ENCODE results near the gene KIAA1328.
"Not testable (repeated sequence)": the region's sequence is repeated elsewhere in the genome, so short reads cannot be mapped to it uniquely, and the experiment has no call there.

Gene KIAA1328

DNA sequence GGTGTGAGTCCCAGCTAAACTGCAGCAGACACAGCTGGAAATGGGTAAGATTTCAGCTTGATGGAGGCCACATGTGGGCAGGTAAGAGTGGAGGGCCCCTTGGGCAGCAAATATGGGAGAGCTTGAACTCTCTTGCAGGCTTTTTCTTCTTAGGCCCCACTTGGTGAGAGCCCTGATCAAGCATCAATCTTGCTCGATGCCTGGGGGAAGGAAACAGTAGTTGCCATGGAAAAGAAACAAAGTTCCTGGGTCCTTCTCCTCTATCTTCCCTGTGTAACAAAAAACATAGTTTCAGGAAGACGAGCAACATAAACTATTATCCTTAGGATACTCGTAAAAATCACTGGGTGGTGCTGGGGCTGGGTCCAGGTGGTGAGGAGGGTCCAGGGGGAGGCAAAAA lies 42.9 kb downstream of the KIAA1328 start:
- no peak overlapping the region for H3K27ac ChIP-seq (ENCODE audit: low read depth in 2 of 2, low read length in 2 of 2)
- no peak overlapping the region for H3K9ac ChIP-seq (ENCODE audit: low read depth in 1 of 2, low read length in 2 of 2)
- H3K36me3 ChIP-seq (ENCODE audit: control insufficient read depth in 2 of 2, insufficient read depth in 2 of 2, low read length in 2 of 2), result no peaks in the 10 kb centered on the region
- H3K4me1 ChIP-seq (ENCODE audit: control insufficient read depth in 2 of 2, insufficient read depth in 2 of 2, low read length in 2 of 2), result no peaks in the 10 kb centered on the region
- no peak overlapping the region for H3K4me3 ChIP-seq (ENCODE audit: low read length in 2 of 2)
- H3K9me3 ChIP-seq (ENCODE audit: control insufficient read depth in 2 of 2, low read length in 2 of 2), result no peaks in the 10 kb centered on the region
- no peaks in the 10 kb centered on the region for H3K27me3 ChIP-seq (ENCODE audit: control insufficient read depth in 2 of 2, insufficient read depth in 2 of 2, low read length in 2 of 2)

DNA sequence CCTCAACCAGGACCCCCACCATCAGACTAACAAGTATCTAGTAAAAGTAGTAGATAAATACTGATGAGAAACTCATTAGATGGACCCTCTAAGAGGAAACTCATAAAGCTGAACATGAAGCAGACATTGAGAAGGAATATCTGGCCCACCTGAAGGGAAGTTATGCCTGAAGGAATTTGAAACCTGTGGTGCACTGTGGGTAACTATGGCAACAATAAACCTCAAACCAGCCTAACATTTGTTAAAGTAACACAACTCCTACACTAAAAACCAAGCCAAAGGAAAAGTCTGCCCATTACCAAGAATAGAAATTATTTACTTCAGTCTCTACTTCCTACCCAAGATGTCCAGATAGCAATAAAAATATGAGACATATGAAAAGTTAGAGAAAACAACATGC lies 43.4 kb downstream of the KIAA1328 start:
- H3K4me3 ChIP-seq (ENCODE audit: low read length in 2 of 2), result no peak overlapping the region

DNA sequence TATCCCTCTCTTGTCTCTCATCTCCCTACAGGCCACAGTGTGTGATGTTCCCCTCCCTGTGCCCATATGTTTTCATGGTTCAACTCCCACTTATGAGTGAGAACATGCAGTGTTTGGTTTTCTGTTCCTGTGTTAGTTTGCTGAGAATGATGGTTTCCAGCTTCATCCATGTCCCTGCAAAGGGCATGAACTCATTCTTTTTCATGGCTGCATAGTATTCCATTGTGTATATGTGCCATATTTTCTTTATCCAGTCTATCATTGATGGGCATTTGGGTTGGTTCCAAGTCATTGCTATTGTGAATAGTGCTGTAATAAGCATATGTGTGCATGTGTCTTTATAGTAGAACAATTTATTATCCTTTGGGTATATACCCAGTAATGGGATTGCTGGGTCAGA lies 44.9 kb downstream of the KIAA1328 start:
- H3K36me3 ChIP-seq (ENCODE audit: control insufficient read depth in 2 of 2, insufficient read depth in 2 of 2, low read length in 2 of 2); H3K9ac ChIP-seq (ENCODE audit: low read depth in 1 of 2, low read length in 2 of 2); H3K27me3 ChIP-seq (ENCODE audit: control insufficient read depth in 2 of 2, insufficient read depth in 2 of 2, low read length in 2 of 2); H3K4me3 ChIP-seq (ENCODE audit: low read length in 2 of 2); H3K4me1 ChIP-seq (ENCODE audit: control insufficient read depth in 2 of 2, insufficient read depth in 2 of 2, low read length in 2 of 2); H3K27ac ChIP-seq (ENCODE audit: low read depth in 2 of 2, low read length in 2 of 2); H3K9me3 ChIP-seq (ENCODE audit: control insufficient read depth in 2 of 2, low read length in 2 of 2): not testable (repeated sequence)

More for the DNA sequence above, 43.4 kb downstream of the KIAA1328 start:
- Histone ChIP-seq H3K9ac (ENCODE audit: low read depth in 1 of 2, low read length in 2 of 2) (no peak overlapping the region), H3K27ac (ENCODE audit: low read depth in 2 of 2, low read length in 2 of 2) (no peak overlapping the region), H3K4me1 (ENCODE audit: control insufficient read depth in 2 of 2, insufficient read depth in 2 of 2, low read length in 2 of 2) (no peaks in the 10 kb centered on the region), H3K36me3 (ENCODE audit: control insufficient read depth in 2 of 2, insufficient read depth in 2 of 2, low read length in 2 of 2) (no peaks in the 10 kb centered on the region), H3K27me3 (ENCODE audit: control insufficient read depth in 2 of 2, insufficient read depth in 2 of 2, low read length in 2 of 2) (no peaks in the 10 kb centered on the region), H3K9me3 (ENCODE audit: control insufficient read depth in 2 of 2, low read length in 2 of 2) (no peaks in the 10 kb centered on the region)

DNA sequence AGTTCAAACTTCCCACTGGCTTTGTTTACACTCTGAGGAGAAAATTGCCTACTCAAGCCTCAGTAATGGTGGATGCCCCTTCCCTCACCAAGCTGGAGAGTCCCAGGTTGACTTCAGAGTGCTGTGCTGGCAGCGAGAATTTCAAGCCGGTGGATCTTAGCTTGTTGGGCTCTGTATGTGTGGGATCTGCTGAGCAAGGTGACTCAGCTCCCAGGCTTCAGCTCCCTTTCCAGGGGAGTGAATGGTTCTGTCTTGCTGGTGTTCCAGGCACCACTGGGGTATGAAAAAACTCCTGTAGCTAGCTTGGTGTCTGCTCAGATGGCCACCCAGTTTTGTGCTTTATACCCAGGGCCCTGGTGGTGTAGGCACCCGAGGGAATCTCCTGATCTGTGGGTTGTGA lies 50.9 kb downstream of the KIAA1328 start:
- not testable (repeated sequence) for H3K36me3 ChIP-seq (ENCODE audit: control insufficient read depth in 2 of 2, insufficient read depth in 2 of 2, low read length in 2 of 2); H3K27me3 ChIP-seq (ENCODE audit: control insufficient read depth in 2 of 2, insufficient read depth in 2 of 2, low read length in 2 of 2); H3K27ac ChIP-seq (ENCODE audit: low read depth in 2 of 2, low read length in 2 of 2); H3K4me1 ChIP-seq (ENCODE audit: control insufficient read depth in 2 of 2, insufficient read depth in 2 of 2, low read length in 2 of 2); H3K4me3 ChIP-seq (ENCODE audit: low read length in 2 of 2); H3K9me3 ChIP-seq (ENCODE audit: control insufficient read depth in 2 of 2, low read length in 2 of 2); H3K9ac ChIP-seq (ENCODE audit: low read depth in 1 of 2, low read length in 2 of 2)

DNA sequence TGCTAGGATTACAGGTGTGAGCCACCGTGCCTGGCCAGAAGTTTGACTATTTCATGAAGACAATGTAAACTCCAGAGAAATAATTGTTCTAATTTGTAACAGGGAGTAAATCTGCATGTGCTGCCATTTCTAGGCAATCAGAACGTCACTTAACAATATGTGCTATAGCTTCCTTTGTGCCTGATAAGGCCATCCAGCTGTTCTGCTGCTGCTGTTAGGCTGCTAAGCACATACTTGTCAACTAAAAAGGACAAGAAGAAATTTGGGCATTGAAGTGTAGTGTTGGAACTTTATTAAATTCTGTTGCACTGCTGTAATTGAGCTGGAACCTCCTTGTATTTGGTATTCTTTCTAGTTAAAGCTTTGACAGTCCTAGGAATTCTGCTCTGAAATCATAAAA lies 57.1 kb downstream of the KIAA1328 start:
- no peak overlapping the region for H3K9ac ChIP-seq (ENCODE audit: low read depth in 1 of 2, low read length in 2 of 2)
- H3K27ac ChIP-seq (ENCODE audit: low read depth in 2 of 2, low read length in 2 of 2), result no peak overlapping the region
- H3K4me3 ChIP-seq (ENCODE audit: low read length in 2 of 2), result no peak overlapping the region
- no peaks in the 10 kb centered on the region for H3K4me1 ChIP-seq (ENCODE audit: control insufficient read depth in 2 of 2, insufficient read depth in 2 of 2, low read length in 2 of 2)
- H3K36me3 ChIP-seq (ENCODE audit: control insufficient read depth in 2 of 2, insufficient read depth in 2 of 2, low read length in 2 of 2), result no peaks in the 10 kb centered on the region
- H3K9me3 ChIP-seq (ENCODE audit: control insufficient read depth in 2 of 2, low read length in 2 of 2), result no peaks in the 10 kb centered on the region
- no peaks in the 10 kb centered on the region for H3K27me3 ChIP-seq (ENCODE audit: control insufficient read depth in 2 of 2, insufficient read depth in 2 of 2, low read length in 2 of 2)

DNA sequence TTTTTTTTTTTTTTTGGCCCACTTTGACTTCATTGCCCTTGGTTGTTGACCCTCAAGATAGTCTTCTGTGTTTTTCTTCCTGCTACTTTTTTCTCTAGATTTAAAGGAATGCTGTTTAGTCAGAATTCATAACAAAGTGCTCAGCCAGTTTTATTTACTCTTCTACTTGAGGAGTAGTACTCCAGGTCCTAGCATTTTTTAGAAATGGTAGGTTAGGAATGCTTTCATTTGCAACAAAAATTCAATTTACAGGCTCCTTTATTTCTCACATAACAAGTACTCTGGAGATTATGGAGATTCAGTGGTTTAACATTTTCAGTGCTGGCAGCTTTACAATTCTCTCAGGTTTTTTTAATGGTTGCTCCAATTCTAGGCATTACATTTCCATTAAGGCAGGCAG lies 58.2 kb downstream of the KIAA1328 start:
- Histone ChIP-seq H3K36me3 (ENCODE audit: control insufficient read depth in 2 of 2, insufficient read depth in 2 of 2, low read length in 2 of 2) (no peaks in the 10 kb centered on the region), H3K27ac (ENCODE audit: low read depth in 2 of 2, low read length in 2 of 2) (no peak overlapping the region), H3K4me3 (ENCODE audit: low read length in 2 of 2) (no peak overlapping the region), H3K4me1 (ENCODE audit: control insufficient read depth in 2 of 2, insufficient read depth in 2 of 2, low read length in 2 of 2) (no peaks in the 10 kb centered on the region), H3K9me3 (ENCODE audit: control insufficient read depth in 2 of 2, low read length in 2 of 2) (no peaks in the 10 kb centered on the region), H3K27me3 (ENCODE audit: control insufficient read depth in 2 of 2, insufficient read depth in 2 of 2, low read length in 2 of 2) (no peaks in the 10 kb centered on the region), H3K9ac (ENCODE audit: low read depth in 1 of 2, low read length in 2 of 2) (no peak overlapping the region)

DNA sequence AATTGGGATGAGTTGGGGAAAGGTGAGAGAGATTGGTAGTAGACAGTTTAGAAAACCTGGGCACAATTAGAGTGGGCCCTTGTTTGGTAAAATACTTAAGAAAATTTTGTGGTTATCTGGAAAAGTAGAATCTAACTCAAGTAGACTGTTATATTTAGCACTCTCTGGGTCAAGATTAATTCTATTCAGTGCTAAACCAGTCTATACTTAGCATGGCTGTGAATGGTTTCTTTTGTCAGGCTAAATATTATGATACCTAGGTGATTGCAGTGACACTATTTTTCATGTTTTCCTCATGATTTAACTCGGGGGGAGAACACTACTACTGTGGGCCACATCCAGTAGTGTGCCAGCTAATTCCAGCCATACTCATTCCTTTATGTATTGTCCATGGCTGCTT lies 58.9 kb downstream of the KIAA1328 start:
- Histone ChIP-seq H3K27ac (ENCODE audit: low read depth in 2 of 2, low read length in 2 of 2) (no peak overlapping the region), H3K9me3 (ENCODE audit: control insufficient read depth in 2 of 2, low read length in 2 of 2) (no peaks in the 10 kb centered on the region)

DNA sequence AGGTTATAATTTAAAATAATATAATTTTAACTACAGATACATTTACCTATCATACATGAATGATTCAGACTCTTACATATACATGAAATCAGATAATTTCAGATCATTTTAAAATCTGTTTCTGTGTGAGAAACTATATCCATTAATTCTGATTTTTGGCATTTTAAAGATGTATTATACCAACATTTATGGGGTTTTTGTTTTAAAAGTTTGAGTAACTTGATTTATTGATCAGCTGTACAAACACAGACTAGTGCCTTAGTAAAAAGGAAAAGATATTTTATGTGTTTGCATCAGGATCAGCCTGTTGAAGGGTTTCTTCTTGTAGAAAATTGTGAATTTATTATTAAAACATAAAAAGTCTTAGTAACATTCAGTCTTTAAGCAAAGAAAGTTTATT lies 59.9 kb downstream of the KIAA1328 start:
- Histone ChIP-seq H3K4me3 (ENCODE audit: low read length in 2 of 2) (no peak overlapping the region), H3K9ac (ENCODE audit: low read depth in 1 of 2, low read length in 2 of 2) (no peak overlapping the region), H3K4me1 (ENCODE audit: control insufficient read depth in 2 of 2, insufficient read depth in 2 of 2, low read length in 2 of 2) (no peaks in the 10 kb centered on the region), H3K36me3 (ENCODE audit: control insufficient read depth in 2 of 2, insufficient read depth in 2 of 2, low read length in 2 of 2) (no peaks in the 10 kb centered on the region), H3K9me3 (ENCODE audit: control insufficient read depth in 2 of 2, low read length in 2 of 2) (no peaks in the 10 kb centered on the region), H3K27ac (ENCODE audit: low read depth in 2 of 2, low read length in 2 of 2) (no peak overlapping the region), H3K27me3 (ENCODE audit: control insufficient read depth in 2 of 2, insufficient read depth in 2 of 2, low read length in 2 of 2) (no peaks in the 10 kb centered on the region)

More for the DNA sequence above, 58.9 kb downstream of the KIAA1328 start:
- no peak overlapping the region for H3K4me3 ChIP-seq (ENCODE audit: low read length in 2 of 2)
- no peaks in the 10 kb centered on the region for H3K27me3 ChIP-seq (ENCODE audit: control insufficient read depth in 2 of 2, insufficient read depth in 2 of 2, low read length in 2 of 2)
- H3K9ac ChIP-seq (ENCODE audit: low read depth in 1 of 2, low read length in 2 of 2), result no peak overlapping the region
- no peaks in the 10 kb centered on the region for H3K36me3 ChIP-seq (ENCODE audit: control insufficient read depth in 2 of 2, insufficient read depth in 2 of 2, low read length in 2 of 2)
- H3K4me1 ChIP-seq (ENCODE audit: control insufficient read depth in 2 of 2, insufficient read depth in 2 of 2, low read length in 2 of 2), result no peaks in the 10 kb centered on the region

DNA sequence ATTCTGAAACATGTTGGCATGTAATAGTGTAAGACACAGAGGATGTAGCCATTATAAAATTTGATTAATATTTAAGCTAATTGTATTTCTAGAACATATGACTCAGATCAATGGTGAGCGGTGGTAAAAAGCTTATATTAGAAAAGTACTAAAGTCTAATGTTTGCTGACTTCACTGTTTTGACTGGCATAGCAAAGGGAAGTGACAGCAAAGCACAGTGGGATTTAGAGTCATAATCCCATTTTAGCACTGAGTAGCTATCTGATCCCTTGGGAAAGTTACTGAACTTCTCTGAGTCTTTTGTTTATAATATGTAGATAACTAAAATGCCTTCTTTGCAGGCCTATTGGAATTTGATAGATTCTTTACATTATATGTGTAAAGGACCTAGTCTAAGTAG lies 60.4 kb downstream of the KIAA1328 start:
- Histone ChIP-seq H3K9me3 (ENCODE audit: control insufficient read depth in 2 of 2, low read length in 2 of 2) (no peaks in the 10 kb centered on the region), H3K4me3 (ENCODE audit: low read length in 2 of 2) (no peak overlapping the region), H3K36me3 (ENCODE audit: control insufficient read depth in 2 of 2, insufficient read depth in 2 of 2, low read length in 2 of 2) (no peaks in the 10 kb centered on the region), H3K4me1 (ENCODE audit: control insufficient read depth in 2 of 2, insufficient read depth in 2 of 2, low read length in 2 of 2) (no peaks in the 10 kb centered on the region), H3K27ac (ENCODE audit: low read depth in 2 of 2, low read length in 2 of 2) (no peak overlapping the region), H3K27me3 (ENCODE audit: control insufficient read depth in 2 of 2, insufficient read depth in 2 of 2, low read length in 2 of 2) (no peaks in the 10 kb centered on the region), H3K9ac (ENCODE audit: low read depth in 1 of 2, low read length in 2 of 2) (no peak overlapping the region)

DNA sequence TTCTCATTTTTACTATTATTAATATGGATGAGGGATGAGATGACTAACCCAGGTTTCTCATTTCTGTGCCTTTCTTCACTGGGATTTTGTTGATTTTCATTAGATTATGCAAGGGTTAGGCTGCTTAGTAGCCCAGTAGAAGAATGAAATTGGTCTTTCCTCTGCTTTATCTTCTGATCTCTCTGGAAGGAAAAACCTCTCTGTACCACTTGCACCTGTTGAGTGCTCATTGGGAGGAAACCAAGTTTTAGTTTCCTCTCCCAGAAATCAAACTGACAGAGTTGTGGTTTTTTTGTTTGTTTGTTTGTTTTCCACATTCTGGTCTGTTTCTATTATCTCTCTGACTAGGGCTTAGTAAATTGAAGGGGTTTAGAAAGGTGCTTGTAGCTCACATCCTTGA lies 60.8 kb downstream of the KIAA1328 start:
- no peak overlapping the region for H3K9ac ChIP-seq (ENCODE audit: low read depth in 1 of 2, low read length in 2 of 2)
- no peaks in the 10 kb centered on the region for H3K36me3 ChIP-seq (ENCODE audit: control insufficient read depth in 2 of 2, insufficient read depth in 2 of 2, low read length in 2 of 2)
- H3K27ac ChIP-seq (ENCODE audit: low read depth in 2 of 2, low read length in 2 of 2), result no peak overlapping the region
- H3K9me3 ChIP-seq (ENCODE audit: control insufficient read depth in 2 of 2, low read length in 2 of 2), result no peaks in the 10 kb centered on the region
- H3K4me3 ChIP-seq (ENCODE audit: low read length in 2 of 2), result no peak overlapping the region
- no peaks in the 10 kb centered on the region for H3K27me3 ChIP-seq (ENCODE audit: control insufficient read depth in 2 of 2, insufficient read depth in 2 of 2, low read length in 2 of 2)
- H3K4me1 ChIP-seq (ENCODE audit: control insufficient read depth in 2 of 2, insufficient read depth in 2 of 2, low read length in 2 of 2), result no peaks in the 10 kb centered on the region

DNA sequence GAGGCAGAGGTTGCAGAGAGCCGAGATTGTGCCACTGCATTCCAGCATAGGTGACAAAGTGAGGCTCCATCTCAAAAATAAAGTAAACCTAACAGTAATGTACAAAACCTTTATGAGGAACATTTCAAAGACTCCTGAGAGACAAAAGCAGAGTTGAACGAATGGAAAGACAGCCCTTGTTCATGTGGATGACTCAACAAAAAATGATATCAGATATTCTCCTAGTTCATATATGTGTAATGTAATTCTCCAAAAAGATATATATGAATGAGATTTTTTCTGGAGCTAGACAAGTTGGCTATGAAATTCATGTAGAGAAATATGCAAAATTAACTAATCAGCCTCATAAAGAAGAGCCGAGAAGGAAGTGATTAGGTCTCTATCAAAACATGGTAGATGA lies 61.7 kb downstream of the KIAA1328 start:
- Histone ChIP-seq H3K36me3 (ENCODE audit: control insufficient read depth in 2 of 2, insufficient read depth in 2 of 2, low read length in 2 of 2) (no peaks in the 10 kb centered on the region), H3K27ac (ENCODE audit: low read depth in 2 of 2, low read length in 2 of 2) (no peak overlapping the region), H3K27me3 (ENCODE audit: control insufficient read depth in 2 of 2, insufficient read depth in 2 of 2, low read length in 2 of 2) (no peaks in the 10 kb centered on the region), H3K9me3 (ENCODE audit: control insufficient read depth in 2 of 2, low read length in 2 of 2) (no peaks in the 10 kb centered on the region), H3K9ac (ENCODE audit: low read depth in 1 of 2, low read length in 2 of 2) (no peak overlapping the region), H3K4me1 (ENCODE audit: control insufficient read depth in 2 of 2, insufficient read depth in 2 of 2, low read length in 2 of 2) (no peaks in the 10 kb centered on the region), H3K4me3 (ENCODE audit: low read length in 2 of 2) (no peak overlapping the region)

All from mucosa of rectum (tissue), 2 donors.